Renal cortical epithelial cell (primary cell): ENCODE results near the gene CHD9. TPM values are rescaled to one million over a fixed set of nuclear protein-coding genes. Genes with fewer than 3 reads are reported as not detected.
A peak's percentile ranks its signal among the peaks of the same experiment; 100 is the strongest.
"Not testable (repeated sequence)": the region's sequence is repeated elsewhere in the genome, so short reads cannot be mapped to it uniquely, and the experiment has no call there.

Experiments
- DNase-seq: peaks from one replicate; pipeline ENCODE4 v3.0.0-alpha.2; 2011; ENCODE audit warnings: low read depth
- total RNA-seq: library from RNA; depleted of rRNA; stranded (reverse); fragments of >200 nt; gene quantifications from 2 replicates; pipeline ENCODE4 v1.2.3, GENCODE V29; 2014

The CHD9 gene
- total RNA-seq, 1 donor from 2014 or later = 88.7 TPM

DNA sequence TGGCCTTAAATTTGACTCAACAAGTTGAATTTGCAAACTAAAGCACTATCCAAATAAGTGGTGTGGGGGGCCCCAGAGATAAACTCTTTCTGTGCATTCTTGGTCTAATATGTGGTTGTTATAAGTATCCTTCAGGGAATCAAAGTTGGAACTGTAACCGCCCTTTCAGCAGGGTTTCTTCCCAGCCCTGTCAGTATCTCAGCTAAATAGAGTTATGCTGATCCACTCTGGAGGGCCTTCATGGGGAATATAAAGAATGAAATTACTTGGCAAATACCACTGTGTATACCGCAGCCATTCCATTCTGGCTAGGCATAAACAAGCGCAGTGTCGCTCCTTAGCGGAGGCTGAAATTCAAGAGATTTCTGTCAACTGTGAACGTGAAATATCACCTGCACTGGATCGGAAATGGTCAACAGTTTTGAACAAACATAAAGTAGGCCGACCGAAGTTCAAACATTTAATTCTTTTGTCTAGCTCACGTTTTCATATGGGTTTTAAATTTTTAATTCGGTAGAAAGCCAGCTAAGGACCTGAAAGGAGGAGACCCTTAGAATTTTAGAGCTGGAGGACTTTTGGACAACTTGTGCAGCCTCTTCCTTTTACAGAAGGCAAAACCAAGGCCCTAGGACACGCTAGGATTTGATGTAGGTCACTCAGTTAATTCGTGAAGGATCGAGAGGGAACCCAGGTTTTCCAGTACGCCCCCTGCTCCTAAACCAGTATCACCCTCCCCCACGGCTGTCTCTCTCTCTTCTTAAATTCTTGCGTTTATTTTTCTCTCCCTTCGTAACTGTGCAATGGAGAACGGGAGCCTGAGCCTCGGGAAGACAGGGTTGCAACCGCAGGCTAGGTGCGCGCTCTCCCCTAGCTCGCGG lies 74.7 kb downstream of the CHD9 start:
- peak; percentile 27 for DNase-seq

DNA sequence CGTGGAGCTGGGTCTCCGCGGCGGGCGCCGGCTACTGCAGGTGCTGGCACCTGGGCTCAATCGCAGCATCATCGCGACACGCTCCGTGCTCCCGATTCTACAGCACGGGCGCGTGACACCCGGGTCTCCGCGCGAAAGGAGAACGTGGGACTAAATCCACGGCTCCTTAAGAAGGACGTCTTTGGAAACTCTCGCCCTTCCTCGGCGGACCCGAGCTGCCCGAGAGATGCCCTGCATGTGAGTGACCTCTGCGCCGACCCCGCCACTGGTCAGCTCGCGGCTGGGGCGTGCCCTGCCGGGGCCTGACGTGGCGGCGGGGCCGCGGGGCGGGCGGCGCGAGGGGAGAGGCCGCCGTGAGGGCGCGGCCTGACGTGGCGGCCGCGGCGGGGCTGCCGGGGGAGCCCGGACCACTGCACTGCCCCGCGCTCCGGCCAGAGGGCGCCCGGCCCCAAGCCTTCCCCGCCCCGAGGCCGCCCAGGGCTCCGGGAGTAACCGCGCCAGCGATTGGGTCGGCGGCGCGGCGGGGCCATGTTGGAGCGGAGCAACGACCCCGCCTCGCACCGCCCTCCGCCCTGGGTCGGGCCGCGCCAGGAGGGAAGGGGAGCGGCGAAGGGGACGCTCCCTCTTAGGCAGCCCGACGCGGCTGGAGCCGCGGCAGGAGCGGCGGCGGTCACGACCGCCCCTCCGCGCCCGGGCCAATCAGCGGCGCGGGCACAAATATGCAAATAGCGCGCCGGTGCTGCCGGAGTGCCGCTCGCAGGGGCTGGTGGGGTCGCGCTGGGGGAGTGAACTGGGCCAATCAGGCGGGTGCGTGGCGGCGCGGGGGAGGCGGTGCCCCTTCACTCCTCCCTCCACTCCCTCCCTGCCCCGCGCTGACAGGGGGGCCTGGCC lies 75.6 kb downstream of the CHD9 start:
- peak; percentile 78 for DNase-seq

GRCh38 chr16:53131050-53131362 lies 76.2 kb downstream of the CHD9 start:
- DNase-seq = no peak

DNA sequence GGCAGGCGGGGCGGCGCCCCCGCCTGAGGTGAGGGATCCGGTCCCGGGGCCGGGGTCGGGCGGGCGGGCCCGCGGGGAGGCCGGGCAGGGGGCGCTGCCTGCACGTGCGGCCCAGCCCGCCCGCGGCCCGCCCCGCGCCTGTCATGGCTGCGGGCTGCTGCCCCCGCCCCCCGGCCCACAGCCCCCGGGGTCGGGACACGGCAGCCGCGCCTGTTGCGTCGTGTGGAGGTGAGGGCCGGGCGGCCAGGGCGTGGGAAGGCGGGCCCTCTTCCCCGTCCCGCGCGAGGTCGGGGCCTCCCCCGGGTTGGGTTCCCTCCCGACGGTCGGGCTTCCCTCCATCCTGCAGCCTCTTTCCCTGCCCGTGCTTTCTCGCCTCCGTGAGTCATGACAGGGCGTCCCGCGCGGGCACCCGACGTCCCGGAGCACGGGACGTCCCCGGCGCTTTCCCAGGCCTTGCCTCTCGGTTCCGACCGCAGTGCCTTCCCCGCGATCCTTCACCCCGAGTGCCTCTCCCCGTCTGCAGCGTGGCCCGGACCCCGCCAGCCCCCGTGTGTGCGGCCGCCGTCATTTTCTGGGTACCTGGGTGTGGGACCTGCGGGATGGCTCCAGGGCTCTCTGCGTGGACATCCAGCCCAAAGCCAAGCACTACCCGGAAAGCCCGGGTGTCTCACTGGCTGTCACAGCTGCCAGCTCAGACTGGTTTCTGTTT lies 76.7 kb downstream of the CHD9 start:
- no peak for DNase-seq

GRCh38 chr16:53132406-53132805 lies 77.6 kb downstream of the CHD9 start:
- DNase-seq = no peak

DNA sequence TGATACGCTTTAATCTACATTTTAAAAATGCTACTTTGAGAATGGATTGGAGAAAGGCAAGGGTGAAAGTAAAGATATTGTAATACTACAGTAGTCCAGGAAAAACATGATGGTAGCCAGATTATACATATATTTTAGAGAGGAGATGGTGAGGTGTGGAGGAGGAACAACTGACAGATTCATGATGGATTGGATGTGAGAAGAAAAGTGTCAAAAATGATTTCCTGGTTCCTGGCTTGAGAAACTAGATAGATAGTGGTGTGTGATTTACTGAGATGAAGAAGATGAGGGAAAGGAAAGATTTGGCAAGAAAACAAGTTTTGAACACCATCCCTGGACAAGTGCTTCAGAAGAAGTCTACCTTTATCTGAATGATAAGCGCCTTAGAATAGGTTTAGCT lies 80.5 kb downstream of the CHD9 start:
- DNase-seq = no peak

GRCh38 chr16:53142823-53143568 lies 88.2 kb downstream of the CHD9 start:
- DNase-seq = peak; percentile 20

GRCh38 chr16:53147500-53148065 lies 92.8 kb downstream of the CHD9 start:
- no peak for DNase-seq

GRCh38 chr16:53150769-53151168 lies 96.0 kb downstream of the CHD9 start:
- DNase-seq = no peak

DNA sequence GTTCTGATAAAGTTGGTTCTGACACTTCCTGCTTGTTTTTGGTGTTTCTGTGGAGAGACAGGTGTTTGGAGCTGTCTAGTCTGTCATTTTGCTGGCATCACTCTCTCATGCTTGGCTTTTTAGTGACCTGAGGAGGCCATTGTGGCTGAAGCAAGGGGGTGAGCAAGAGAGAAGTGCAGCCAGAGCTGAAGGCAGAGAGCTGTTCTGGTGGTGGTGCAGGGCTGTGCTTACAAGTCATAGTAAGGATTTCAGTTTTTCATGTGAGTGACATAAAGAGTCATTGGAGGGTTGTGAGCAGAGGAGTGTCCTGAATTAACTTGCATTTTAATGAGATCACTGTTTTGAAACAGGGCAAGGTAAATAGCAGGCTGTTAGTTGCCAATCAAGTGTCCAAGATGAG lies 97.5 kb downstream of the CHD9 start:
- peak; percentile 44 for DNase-seq

- DNase-seq = no peak
Measured at GRCh38 chr16:53153130-53153529, 98.3 kb downstream of the CHD9 start.

DNA sequence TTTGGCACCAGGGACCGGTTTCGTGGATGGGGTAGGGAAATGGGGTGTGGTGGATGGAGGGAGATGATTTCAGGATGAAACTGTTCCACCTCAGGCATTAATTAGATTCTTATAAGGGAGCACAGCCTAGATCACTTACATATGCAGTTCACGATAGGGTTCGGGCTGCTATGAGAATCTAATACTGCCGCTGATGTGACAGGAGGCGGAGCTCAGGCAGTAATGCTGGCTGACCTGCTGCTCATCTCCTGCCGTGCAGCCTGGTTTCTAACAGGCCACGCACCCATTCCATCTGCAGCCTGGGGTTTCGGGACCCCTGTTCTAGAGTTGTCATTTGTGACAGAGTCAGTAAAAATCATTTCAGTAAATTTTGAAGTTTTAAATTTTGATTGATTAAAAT lies 99.7 kb downstream of the CHD9 start:
- DNase-seq = no peak

- DNase-seq = peak; percentile 31
Measured at GRCh38 chr16:53156516-53156915, 101.7 kb downstream of the CHD9 start.

DNA sequence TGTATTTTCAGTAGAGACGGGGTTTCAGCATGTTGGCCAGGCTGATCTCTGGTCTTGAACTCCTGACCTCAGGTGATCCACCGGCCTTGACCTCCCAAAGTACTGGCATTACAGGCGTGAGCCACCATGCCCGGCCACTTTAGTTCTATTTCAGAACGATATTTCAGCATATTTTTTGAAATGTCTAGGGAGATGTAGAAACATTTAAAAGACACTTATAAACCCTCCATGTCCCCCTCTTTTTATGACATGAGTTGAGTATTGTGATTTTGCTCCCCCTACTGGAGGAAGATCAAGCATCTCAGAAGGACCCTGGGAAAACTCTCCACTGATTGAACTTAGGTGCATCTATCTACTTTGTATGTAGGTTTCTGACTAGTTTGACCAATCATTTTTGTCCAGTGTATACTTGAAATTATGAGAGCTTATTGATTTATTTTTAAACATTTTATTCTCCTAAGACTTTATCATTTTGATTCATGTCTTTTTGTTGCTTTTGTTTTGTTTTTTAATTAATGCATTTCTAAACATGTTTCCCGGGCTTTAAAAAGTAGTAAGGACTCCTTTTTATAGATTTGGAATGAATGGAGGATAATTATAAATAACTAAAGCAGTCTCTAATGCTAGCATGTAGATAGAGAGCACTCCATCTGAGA lies 105.1 kb downstream of the CHD9 start:
- DNase-seq = peak; percentile 57

GRCh38 chr16:53166099-53166498 lies 111.3 kb downstream of the CHD9 start:
- peak; percentile 73 for DNase-seq

DNA sequence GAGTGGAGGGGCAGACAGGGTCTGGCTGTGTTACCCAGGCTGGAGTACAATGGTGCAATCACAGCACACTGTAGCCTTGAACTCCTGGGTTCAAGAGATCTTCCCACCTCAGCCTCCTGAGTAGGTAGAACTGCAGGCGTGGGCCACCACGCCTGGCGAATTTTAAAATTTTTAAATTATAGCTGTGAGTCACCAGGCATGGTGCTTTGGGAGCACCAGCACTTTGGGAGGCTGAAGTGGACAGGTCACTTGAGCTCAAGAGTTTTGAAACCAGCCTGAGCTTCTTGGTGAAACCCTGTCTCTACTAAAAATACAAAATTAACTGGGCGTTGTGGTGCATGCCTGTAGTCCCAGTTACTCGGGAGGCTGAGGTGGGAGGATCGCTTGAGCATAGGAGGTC lies 114.0 kb downstream of the CHD9 start:
- no peak for DNase-seq

DNA sequence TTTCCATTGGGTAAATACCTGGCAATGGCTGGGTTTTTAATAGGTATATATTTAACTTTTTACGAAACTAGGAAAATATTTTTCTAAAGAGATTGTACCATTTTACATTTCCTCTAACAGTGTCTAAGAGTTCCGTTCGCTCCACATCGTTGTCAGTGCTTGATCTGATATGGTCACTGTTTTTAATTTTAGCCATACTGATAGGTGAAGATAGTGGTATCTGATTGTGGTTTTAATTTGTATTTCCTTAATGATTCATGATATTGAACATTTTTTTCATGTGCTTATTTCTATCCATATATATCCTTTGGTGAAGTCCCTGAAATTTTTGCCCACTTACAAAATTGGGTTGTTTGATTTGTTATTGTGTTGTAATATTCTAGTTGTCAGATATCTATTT lies 117.7 kb downstream of the CHD9 start:
- no peak for DNase-seq

DNA sequence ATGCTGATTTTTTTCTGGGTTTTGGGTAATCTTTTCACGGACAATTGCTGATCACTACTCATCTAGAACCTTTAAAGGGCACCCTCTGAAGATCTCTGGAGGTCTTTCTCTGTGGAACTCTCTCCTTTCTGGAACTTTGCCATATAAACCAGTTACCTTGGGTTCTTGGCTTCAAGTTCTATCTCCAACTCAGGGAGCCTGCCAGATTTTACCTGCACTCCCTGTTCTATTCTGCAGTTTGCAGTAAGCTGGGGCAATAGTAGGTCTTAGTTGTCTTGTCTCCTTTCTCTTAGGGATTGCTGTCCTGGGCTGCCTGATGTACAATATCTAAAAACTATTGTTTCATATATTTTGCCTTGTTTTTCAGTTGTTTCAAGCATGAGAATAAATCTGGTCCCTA lies 120.3 kb downstream of the CHD9 start:
- DNase-seq = no peak

DNA sequence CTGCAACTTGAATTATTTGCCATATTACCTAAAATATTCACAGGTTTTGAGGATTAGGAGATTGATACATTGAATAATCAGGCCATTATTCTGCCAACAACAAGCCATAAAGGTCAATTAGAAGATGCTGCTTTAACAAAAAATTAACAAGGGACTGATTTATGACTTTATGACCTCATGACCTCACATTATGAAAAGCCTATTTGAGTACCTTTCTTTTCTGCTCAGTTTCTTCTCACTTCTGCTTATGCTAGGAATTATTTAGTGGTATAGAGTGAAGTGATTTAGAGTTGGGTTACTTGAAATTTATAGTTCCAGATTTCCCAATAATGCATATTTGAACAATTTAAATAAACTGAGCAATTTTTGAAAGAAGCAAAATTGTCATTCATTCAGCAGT lies 121.6 kb downstream of the CHD9 start:
- DNase-seq = no peak

- peak; percentile 87 for DNase-seq
Measured at GRCh38 chr16:53183442-53183841, 128.7 kb downstream of the CHD9 start.

DNA sequence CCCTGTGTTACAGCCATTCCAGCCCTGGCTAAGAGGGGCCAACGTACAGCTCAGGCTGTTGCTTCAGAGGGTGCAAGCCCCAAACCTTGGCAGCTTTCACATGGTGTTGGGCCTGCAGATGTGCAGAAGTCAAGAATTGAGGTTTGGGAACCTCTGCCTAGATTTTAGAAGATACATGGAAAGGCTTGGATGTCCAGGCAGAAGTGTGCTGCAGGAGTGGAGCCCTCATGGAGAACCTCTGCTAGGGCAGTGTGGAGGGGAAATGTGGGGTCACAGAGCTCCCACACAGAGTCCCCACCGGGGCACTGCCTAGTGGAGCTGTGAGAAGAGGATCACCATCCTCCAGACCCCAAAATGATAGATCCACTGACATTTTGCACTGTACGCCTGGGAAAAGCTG lies 130.9 kb downstream of the CHD9 start:
- DNase-seq = not testable (repeated sequence)
